ENCODE data around the gene HMCN2.
A peak's percentile ranks its signal among the peaks of the same experiment; 100 is the strongest.

HMCN2 gene

DNA sequence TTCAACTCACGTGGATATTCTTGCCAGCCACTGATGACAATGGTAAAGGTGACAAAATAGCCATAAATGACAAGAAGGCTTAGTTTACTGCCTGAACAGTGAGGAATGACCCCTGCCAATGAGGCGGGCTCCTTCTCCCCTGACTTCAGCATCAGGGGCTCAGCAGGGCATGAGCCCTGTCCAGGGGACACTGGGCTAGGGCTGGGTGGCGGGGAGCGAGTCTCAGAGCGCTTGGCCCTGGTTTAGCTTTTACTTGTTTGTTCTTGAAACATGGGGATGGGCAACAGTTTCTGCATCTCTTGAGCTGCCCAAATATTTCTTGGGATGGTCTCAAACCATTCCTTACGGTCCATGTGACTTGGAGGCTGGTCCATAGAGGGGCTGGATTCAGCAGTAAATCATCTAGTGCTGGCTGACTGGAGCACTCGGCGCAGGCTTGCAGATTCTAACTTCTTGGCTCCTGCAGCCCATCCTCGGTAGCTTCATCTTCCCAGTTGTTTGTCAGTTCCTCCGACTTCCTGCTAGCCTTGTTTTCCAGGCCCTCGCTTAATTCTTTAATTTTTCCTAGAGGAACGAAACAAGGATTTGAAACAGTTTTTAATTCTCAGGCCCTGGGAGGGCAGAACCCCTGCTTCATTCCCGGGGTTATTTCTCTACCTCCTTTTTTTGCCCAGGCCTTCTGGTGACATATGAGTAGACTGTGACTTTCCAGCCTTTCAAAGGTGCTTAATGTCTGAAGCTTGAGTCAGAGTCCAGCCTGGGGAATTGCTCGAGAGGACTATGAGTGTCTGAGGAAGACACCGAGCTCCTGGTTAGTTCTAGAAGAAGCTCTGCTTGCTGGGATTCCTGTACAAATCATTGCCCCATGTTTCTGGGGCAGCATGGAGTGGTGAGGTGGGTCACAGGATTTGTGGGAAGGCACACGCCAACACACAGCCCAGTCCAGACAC lies 4.5 kb upstream of the HMCN2 start:
- no peak for TF ChIP-seq YY1 (IDR thresholded peaks at IDR 0.05; ENCODE audit: insufficient read depth, insufficient read length)
- no peak for TF ChIP-seq SUZ12 (IDR thresholded peaks at IDR 0.05; ENCODE audit: extremely low read depth, insufficient read depth, insufficient read length)
- no peak for TF ChIP-seq ZNF274 (IDR thresholded peaks at IDR 0.05; ENCODE audit: low read depth, low read length)
- Histone ChIP-seq H3K36me3 (ENCODE audit: insufficient read depth, insufficient read length, low read length) (no peaks in the 10 kb centered on the region), H3K27me3 (ENCODE audit: insufficient read depth, insufficient read length) (peaks cover 12% of the 10 kb centered on the region), H3K9me3 (ENCODE audit: insufficient read depth, low read length) (peaks cover 11% of the 10 kb centered on the region; the same call in 1 of the 2 replicates), H3K4me3 (ENCODE audit: insufficient read length, low read depth) (no peak overlapping the region), H3K9ac (ENCODE audit: insufficient read length, low read depth) (no peak overlapping the region), H3K4me1 (ENCODE audit: insufficient read depth, insufficient read length) (peaks cover 11% of the 10 kb centered on the region)
- no peak for DNase-seq (ENCODE audit: low read depth, low spot score)

DNA sequence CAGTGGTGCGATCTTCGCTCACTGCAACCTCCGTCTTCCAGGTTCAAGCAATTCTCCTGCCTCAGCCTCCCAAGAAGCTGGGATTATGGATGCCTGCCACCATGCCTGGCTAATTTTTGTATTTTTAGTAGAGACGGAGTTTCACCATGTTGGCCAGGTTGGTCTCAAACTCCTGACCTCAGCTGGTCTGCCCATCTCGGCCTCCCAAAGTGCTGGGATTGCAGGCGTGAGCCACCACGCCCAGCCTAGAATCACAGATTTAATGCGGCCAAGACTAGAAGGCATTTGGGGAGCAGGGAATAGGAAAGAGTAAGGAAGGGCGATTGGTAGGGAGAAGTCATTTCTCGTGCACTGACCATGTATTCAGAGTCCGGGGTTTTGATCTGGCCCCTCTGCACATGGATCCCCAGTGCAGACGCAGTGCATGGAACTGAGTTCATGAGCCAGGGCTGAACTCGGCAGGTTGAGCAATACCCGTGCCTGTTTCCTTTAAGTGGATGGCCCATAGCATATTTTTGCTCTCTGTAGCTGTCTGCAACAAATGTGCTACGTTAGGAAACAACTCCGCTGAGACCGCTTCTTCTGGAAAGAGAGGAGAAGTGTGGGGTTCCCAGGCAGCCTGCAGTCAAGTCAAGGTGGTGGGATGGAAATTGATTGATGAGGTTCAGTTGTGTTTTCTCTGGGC lies 3.4 kb upstream of the HMCN2 start:
- H3K4me3 ChIP-seq (ENCODE audit: insufficient read length, low read depth) = no peak overlapping the region
- DNase-seq (ENCODE audit: low read depth, low spot score) = no peak
- H3K36me3 ChIP-seq (ENCODE audit: insufficient read depth, insufficient read length, low read length) = no peaks in the 10 kb centered on the region
- peaks cover 22% of the 10 kb centered on the region for H3K27me3 ChIP-seq (ENCODE audit: insufficient read depth, insufficient read length)
- peaks cover 15% of the 10 kb centered on the region for H3K4me1 ChIP-seq (ENCODE audit: insufficient read depth, insufficient read length)
- no peak overlapping the region for H3K9ac ChIP-seq (ENCODE audit: insufficient read length, low read depth)
- TF ChIP-seq ZNF274 (IDR thresholded peaks at IDR 0.05; ENCODE audit: low read depth, low read length) (no peak), YY1 (IDR thresholded peaks at IDR 0.05; ENCODE audit: insufficient read depth, insufficient read length) (no peak), SUZ12 (IDR thresholded peaks at IDR 0.05; ENCODE audit: extremely low read depth, insufficient read depth, insufficient read length) (no peak)
- H3K9me3 ChIP-seq (ENCODE audit: insufficient read depth, low read length) = peaks cover 11% of the 10 kb centered on the region; the same call in 1 of the 2 replicates

DNA sequence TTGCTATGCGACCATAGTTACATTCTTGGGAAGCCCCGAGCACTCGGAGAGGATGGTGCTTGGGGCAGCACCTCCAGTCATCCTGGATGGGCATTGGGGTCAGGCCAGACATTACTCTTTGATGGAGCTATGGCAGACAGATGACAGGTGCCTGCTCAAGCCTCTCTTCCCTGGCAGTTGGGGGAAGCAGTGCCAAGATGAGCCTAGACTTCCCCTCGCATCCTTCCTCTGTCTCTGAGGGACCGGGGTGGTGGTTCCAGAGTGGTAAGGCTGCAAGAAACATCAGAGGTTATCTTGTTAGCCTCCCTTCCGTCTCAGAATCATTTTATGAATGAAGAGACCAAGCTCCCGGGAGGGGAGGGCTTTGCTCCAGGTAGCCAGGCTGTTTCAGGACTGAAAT lies 2.8 kb upstream of the HMCN2 start:
- no peak for DNase-seq (ENCODE audit: low read depth, low spot score)
- Histone ChIP-seq H3K4me3 (ENCODE audit: insufficient read length, low read depth) (no peak overlapping the region), H3K27me3 (ENCODE audit: insufficient read depth, insufficient read length) (peaks cover 26% of the 10 kb centered on the region), H3K9me3 (ENCODE audit: insufficient read depth, low read length) (peaks cover 11% of the 10 kb centered on the region; the same call in 1 of the 2 replicates), H3K9ac (ENCODE audit: insufficient read length, low read depth) (no peak overlapping the region), H3K36me3 (ENCODE audit: insufficient read depth, insufficient read length, low read length) (no peaks in the 10 kb centered on the region), H3K4me1 (ENCODE audit: insufficient read depth, insufficient read length) (peaks cover 15% of the 10 kb centered on the region)
- TF ChIP-seq SUZ12 (IDR thresholded peaks at IDR 0.05; ENCODE audit: extremely low read depth, insufficient read depth, insufficient read length) (no peak), YY1 (IDR thresholded peaks at IDR 0.05; ENCODE audit: insufficient read depth, insufficient read length) (no peak), ZNF274 (IDR thresholded peaks at IDR 0.05; ENCODE audit: low read depth, low read length) (no peak)

DNA sequence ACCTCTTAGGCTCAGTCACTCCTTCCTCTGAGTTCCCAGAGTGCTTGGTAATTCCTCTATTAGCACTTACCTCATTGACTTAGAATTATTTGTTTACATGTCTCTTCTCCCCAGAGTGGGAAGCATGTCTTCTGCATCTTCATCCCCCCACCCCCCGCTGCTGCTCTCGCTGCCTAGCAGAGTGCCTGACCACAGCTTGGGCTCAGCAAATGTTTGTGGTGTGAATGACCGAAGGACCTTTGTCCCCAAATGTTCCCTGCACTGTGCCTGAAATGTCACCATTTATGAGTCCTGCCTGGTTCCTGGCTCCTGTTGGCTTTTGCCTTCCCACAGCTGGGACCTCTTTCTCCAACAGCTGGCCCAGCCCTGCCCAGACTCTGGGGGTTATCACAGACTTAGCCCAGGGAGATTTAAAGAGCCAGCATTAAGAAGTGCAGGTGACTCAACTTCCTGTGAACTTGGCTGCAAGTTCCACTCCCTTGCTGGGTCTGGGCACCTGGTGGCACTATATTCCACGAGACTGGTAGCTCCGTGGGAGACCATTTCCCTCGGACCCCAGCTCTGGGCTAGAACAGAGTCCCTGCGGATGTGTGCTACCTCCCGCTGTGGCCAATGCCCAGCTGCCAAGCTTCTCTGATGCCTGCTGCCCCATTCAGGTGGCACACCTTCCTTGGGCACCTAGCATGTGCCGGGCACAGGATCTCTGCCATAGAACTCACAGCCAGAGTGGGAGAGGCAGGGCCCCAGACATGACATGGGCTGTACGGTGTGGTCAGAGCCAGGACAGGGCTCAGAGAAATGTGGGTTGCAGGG lies 1.8 kb upstream of the HMCN2 start:
- no peak overlapping the region for H3K9ac ChIP-seq (ENCODE audit: insufficient read length, low read depth)

DNA sequence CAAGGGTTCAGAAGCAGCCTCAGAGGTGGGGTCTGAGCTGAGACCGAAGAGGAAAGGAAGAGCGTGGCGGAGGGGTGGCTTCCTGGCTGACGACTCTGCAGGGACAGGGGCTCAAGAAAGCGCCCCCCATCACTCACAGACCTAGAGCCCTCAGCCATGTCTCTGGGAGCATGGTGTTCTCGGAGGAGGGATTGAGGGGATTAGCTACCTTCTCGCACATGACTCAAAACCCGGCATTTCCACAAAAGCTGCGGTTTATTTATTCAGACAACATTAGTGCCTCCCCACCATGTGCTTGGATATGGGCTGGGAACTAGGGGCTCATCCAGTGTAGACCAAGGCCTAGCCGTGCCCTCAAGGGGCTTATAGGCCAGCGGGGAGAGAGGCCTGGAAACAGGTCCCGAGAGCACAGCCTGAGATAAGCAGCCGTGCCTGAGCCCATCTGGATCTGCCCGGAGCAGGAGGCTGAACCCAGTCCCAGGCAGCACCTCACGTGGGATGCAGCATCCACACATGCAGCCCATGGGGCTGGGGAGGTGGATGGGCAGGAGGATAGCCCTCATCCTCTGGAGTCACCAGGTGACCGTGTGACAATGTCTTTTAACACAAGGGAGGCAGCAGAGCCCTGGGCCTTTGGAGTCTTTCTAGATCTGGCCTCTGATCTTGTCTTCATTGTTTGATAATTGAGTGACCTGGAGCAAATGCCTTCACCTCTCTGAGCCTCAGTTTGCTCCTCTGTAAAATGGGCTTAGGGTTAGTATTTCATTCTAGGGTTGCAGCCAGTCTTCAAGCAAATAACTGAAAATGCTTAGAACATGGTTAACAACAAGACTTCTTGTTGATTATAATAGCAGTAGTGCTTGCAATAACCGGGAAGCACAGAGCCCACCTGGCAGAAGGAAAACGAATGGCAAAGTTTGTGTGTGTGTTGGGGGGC lies 878 bp upstream of the HMCN2 start:
- DNase-seq (ENCODE audit: low read depth, low spot score) = no peak
- H3K4me3 ChIP-seq (ENCODE audit: insufficient read length, low read depth) = peak overlapping the region; percentile 72
- H3K9me3 ChIP-seq (ENCODE audit: insufficient read depth, low read length) = 0 out of 2 replicates have a peak, but pooled peaks cover 1% of the 10 kb centered on the region
- H3K36me3 ChIP-seq (ENCODE audit: insufficient read depth, insufficient read length, low read length) = no peaks in the 10 kb centered on the region
- H3K27me3 ChIP-seq (ENCODE audit: insufficient read depth, insufficient read length) = peaks cover 26% of the 10 kb centered on the region
- no peak for TF ChIP-seq ZNF274 (IDR thresholded peaks at IDR 0.05; ENCODE audit: low read depth, low read length)
- no peak for TF ChIP-seq SUZ12 (IDR thresholded peaks at IDR 0.05; ENCODE audit: extremely low read depth, insufficient read depth, insufficient read length)
- no peak for TF ChIP-seq YY1 (IDR thresholded peaks at IDR 0.05; ENCODE audit: insufficient read depth, insufficient read length)
- peaks cover 23% of the 10 kb centered on the region for H3K4me1 ChIP-seq (ENCODE audit: insufficient read depth, insufficient read length)
- H3K9ac ChIP-seq (ENCODE audit: insufficient read length, low read depth) = no peak overlapping the region

More for the DNA sequence above, 1.8 kb upstream of the HMCN2 start:
- H3K27me3 ChIP-seq (ENCODE audit: insufficient read depth, insufficient read length) = peaks cover 26% of the 10 kb centered on the region
- H3K9me3 ChIP-seq (ENCODE audit: insufficient read depth, low read length) = peaks cover 10% of the 10 kb centered on the region; the same call in 1 of the 2 replicates
- no peak overlapping the region for H3K4me3 ChIP-seq (ENCODE audit: insufficient read length, low read depth)
- H3K36me3 ChIP-seq (ENCODE audit: insufficient read depth, insufficient read length, low read length) = no peaks in the 10 kb centered on the region
- no peak for DNase-seq (ENCODE audit: low read depth, low spot score)
- H3K4me1 ChIP-seq (ENCODE audit: insufficient read depth, insufficient read length) = peaks cover 23% of the 10 kb centered on the region
- TF ChIP-seq ZNF274 (IDR thresholded peaks at IDR 0.05; ENCODE audit: low read depth, low read length) (no peak), SUZ12 (IDR thresholded peaks at IDR 0.05; ENCODE audit: extremely low read depth, insufficient read depth, insufficient read length) (no peak), YY1 (IDR thresholded peaks at IDR 0.05; ENCODE audit: insufficient read depth, insufficient read length) (no peak)
